HEK293 (cell line): ENCODE results near the gene RAB3IP.
"Not testable (repeated sequence)": the region's sequence is repeated elsewhere in the genome, so short reads cannot be mapped to it uniquely, and the experiment has no call there.

Experiments
- CTCF ChIA-PET: fragments of 350-600 bp; formaldehyde crosslinking; extraction: SDS; loops from one replicate; lab custom pipeline; 2021; ENCODE audit warnings: antibody characterized with exemption; lab: Yijun Ruan, JAX
- POLR2A ChIA-PET: fragments of 300-600 bp; formaldehyde crosslinking; extraction: SDS; loops from one replicate; lab custom pipeline; 2020; ENCODE audit warnings: antibody characterized with exemption, inconsistent platforms; lab: Yijun Ruan, JAX
- H3K27ac ChIP-seq: fragments of 200-500 bp; sonication (Bioruptor generic); 2 replicates; pipeline ENCODE4 v1.5.1; 2014; ENCODE audit warnings: low read depth, low read length, control low read depth, inconsistent platforms; ENCODE audit errors: extremely low read depth
- H3K36me3 ChIP-seq, 2 experiments: fragments of 200-500 bp in 1 of 2; sonication (Bioruptor generic) in 1 of 2; 1 replicate in 1 of 2; 2 replicates in 1 of 2; pipeline ENCODE4 v1.5.1; 2014 to 2017; ENCODE audit warnings: inconsistent platforms in 2 of 2, low read length in 2 of 2; ENCODE audit not compliant: control insufficient read depth in 2 of 2, insufficient read depth in 1 of 2
- H3K4me1 ChIP-seq: fragments of 200-500 bp; sonication (Bioruptor generic); 2 replicates; pipeline ENCODE4 v1.5.1; 2014; ENCODE audit warnings: mild to moderate bottlenecking, low read length, inconsistent platforms; ENCODE audit not compliant: control insufficient read depth, insufficient read depth
- H3K4me3 ChIP-seq: 2 replicates; pipeline ENCODE4 v1.5.1; 2011; ENCODE audit warnings: low read depth, mild to moderate bottlenecking, control low read depth, low read length, moderate library complexity
- H3K9me3 ChIP-seq: fragments of 200-500 bp; sonication (Bioruptor generic); 2 replicates; pipeline ENCODE4 v1.5.1; 2014; ENCODE audit warnings: low read depth, low read length, inconsistent platforms; ENCODE audit not compliant: control insufficient read depth, insufficient read depth
- FEZF1 ChIP-seq: fragments of 450-650 bp; formaldehyde crosslinking; IDR thresholded peaks from 2 replicates; pipeline ENCODE4 v1.5.1; 2016; ENCODE audit warnings: missing biosample characterization, missing genetic modification characterization
- SETDB1 ChIP-seq: IDR thresholded peaks from one replicate; pipeline ENCODE4 v1.6.1; 2017; ENCODE audit warnings: mild to moderate bottlenecking, low read length, moderate library complexity, mixed read lengths; ENCODE audit not compliant: insufficient read length
- ZEB2 ChIP-seq: fragments of 450-650 bp; formaldehyde crosslinking; IDR thresholded peaks from 2 replicates; pipeline ENCODE4 v1.5.1; 2016; ENCODE audit warnings: missing biosample characterization, missing genetic modification characterization
- ZNF2 ChIP-seq: fragments of 450-650 bp; formaldehyde crosslinking; IDR thresholded peaks from 2 replicates; pipeline ENCODE4 v1.5.1; 2016; ENCODE audit warnings: missing biosample characterization, missing genetic modification characterization
- ZNF324 ChIP-seq: fragments of 450-650 bp; formaldehyde crosslinking; IDR thresholded peaks from 2 replicates; pipeline ENCODE4 v1.5.1; 2016; ENCODE audit warnings: missing biosample characterization, missing genetic modification characterization
- ZNF350 ChIP-seq: fragments of 450-650 bp; formaldehyde crosslinking; IDR thresholded peaks from 2 replicates; pipeline ENCODE4 v1.5.0; 2017; ENCODE audit warnings: missing biosample characterization, mild to moderate bottlenecking, missing genetic modification characterization
- ZNF473 ChIP-seq: fragments of 450-650 bp; formaldehyde crosslinking; IDR thresholded peaks from 2 replicates; pipeline ENCODE4 v1.5.1; 2017; ENCODE audit warnings: missing biosample characterization, missing genetic modification characterization
- ZNF549 ChIP-seq: fragments of 450-650 bp; IDR thresholded peaks from 2 replicates; pipeline ENCODE4 v1.5.1; 2018; ENCODE audit warnings: missing biosample characterization, missing genetic modification characterization, mild to moderate bottlenecking, inconsistent platforms, moderate library complexity
- TF ChIP-seq, protein P1 (sequence below): fragments of 450-650 bp; formaldehyde crosslinking; IDR thresholded peaks from 2 replicates; pipeline ENCODE4 v1.5.1; 2017; ENCODE audit warnings: missing biosample characterization, missing genetic modification characterization
- TF ChIP-seq, protein P2 (sequence below): fragments of 450-650 bp; formaldehyde crosslinking; IDR thresholded peaks from 2 replicates; pipeline ENCODE4 v1.5.1; 2016; ENCODE audit warnings: missing biosample characterization, missing genetic modification characterization
- TF ChIP-seq, protein P3 (sequence below): fragments of 450-650 bp; formaldehyde crosslinking; IDR thresholded peaks from 2 replicates; pipeline ENCODE4 v1.5.1; 2017; ENCODE audit warnings: missing biosample characterization, missing genetic modification characterization
- TF ChIP-seq, protein P4 (sequence below): fragments of 450-650 bp; formaldehyde crosslinking; IDR thresholded peaks from 2 replicates; pipeline ENCODE4 v1.5.1; 2016; ENCODE audit warnings: missing biosample characterization, missing genetic modification characterization

The RAB3IP gene

DNA sequence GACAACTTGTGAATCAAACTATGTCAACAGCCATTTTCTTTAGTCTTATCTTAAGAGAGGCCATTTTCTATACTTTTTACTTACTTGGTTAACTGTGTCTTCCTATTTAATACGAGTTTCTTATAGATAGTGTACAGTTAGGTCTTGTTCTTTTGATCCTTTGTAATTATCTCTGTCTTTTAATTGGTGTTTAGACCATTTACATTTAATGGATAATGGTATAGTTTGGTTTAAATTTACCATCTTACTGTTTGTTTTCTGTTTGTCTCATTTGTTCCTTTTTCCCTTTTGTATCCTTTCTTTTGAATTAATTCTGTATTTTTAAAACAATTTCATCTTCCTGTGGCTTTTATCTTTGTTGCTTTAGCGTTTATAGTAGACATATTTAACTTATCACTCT lies 19.4 kb downstream of the RAB3IP start:
- H3K4me1 ChIP-seq = no peaks in the 10 kb centered on the region
- H3K27ac ChIP-seq = no peak overlapping the region
- no peaks in the 10 kb centered on the region for H3K9me3 ChIP-seq
- POLR2A ChIA-PET = no interaction called here
- peak; percentile 52 for TF ChIP-seq SETDB1
- TF ChIP-seq, protein P1, sequence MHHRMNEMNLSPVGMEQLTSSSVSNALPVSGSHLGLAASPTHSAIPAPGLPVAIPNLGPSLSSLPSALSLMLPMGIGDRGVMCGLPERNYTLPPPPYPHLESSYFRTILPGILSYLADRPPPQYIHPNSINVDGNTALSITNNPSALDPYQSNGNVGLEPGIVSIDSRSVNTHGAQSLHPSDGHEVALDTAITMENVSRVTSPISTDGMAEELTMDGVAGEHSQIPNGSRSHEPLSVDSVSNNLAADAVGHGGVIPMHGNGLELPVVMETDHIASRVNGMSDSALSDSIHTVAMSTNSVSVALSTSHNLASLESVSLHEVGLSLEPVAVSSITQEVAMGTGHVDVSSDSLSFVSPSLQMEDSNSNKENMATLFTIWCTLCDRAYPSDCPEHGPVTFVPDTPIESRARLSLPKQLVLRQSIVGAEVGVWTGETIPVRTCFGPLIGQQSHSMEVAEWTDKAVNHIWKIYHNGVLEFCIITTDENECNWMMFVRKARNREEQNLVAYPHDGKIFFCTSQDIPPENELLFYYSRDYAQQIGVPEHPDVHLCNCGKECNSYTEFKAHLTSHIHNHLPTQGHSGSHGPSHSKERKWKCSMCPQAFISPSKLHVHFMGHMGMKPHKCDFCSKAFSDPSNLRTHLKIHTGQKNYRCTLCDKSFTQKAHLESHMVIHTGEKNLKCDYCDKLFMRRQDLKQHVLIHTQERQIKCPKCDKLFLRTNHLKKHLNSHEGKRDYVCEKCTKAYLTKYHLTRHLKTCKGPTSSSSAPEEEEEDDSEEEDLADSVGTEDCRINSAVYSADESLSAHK = no peak
- TF ChIP-seq ZEB2 (tag by site-specific recombination) = no peak
- no peak for TF ChIP-seq ZNF350 (tag by site-specific recombination)
- TF ChIP-seq, protein P2, sequence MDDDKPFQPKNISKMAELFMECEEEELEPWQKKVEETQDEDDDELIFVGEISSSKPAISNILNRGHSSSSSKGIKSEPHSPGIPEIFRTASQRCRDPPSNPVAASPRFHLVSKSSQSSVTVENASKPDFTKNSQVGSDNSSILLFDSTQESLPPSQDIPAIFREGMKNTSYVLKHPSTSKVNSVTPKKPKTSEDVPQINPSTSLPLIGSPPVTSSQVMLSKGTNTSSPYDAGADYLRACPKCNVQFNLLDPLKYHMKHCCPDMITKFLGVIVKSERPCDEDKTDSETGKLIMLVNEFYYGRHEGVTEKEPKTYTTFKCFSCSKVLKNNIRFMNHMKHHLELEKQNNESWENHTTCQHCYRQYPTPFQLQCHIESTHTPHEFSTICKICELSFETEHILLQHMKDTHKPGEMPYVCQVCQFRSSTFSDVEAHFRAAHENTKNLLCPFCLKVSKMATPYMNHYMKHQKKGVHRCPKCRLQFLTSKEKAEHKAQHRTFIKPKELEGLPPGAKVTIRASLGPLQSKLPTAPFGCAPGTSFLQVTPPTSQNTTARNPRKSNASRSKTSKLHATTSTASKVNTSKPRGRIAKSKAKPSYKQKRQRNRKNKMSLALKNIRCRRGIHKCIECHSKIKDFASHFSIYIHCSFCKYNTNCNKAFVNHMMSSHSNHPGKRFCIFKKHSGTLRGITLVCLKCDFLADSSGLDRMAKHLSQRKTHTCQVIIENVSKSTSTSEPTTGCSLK (tag by site-specific recombination) = no peak
- TF ChIP-seq, all 188 proteins: peak for 1
- CTCF ChIA-PET = no interaction called here
- Histone ChIP-seq H3K36me3 (peaks cover 23 to 30% of the 10 kb centered on the region in 2 experiments), H3K4me3 (no peak overlapping the region)

DNA sequence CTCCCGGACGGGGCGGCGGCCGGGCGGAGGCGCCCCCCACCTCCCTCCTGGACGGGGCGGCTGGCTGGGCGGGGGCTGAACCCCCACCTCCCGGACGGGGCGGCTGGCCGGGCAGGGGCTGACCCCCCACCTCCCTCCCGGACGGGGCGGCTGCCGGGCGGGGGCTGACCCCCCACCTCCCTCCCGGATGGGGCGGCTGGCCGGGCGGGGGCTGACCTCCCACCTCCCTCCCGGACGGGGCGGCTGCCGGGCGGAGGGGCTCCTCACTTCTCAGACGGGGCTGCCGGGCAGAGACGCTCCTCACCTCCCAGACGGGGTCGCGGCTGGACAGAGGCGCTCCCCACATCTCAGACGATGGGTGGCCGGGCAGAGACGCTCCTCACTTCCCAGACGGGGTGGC lies 20.9 kb downstream of the RAB3IP start:
- peaks cover 23 to 30% of the 10 kb centered on the region in 2 experiments for H3K36me3 ChIP-seq
- CTCF ChIA-PET = interaction anchor here (0.6 kb wide), 1 partner anchor 251 kb away, joined by 3 read pairs; no protein-coding TSS in a partner anchor
- H3K4me3 ChIP-seq = not testable (repeated sequence)

DNA sequence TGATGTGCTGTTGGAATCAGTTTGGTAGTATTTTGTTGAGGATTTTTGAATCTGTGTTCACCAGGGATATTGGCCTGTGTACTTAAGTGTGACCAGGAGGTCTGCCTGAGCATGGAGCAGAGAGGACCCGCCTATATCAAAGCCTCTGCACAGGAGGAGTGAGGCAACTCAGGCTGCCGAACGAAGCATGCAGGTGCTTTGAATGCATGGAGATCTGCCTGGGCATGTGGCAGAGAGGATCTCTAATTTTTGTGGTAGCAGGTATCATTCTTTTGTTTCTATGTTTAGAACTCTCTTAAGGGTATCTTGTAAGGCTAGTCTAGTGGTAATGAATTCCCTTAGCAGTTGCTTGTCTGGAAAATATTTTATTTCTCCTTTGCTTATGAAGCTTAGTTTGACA lies 26.9 kb downstream of the RAB3IP start:
- no peak overlapping the region for H3K27ac ChIP-seq
- no peaks in the 10 kb centered on the region for H3K4me1 ChIP-seq
- no peak overlapping the region for H3K4me3 ChIP-seq
- TF ChIP-seq ZNF2 (tag by site-specific recombination) (no peak), ZNF549 (tag by site-specific recombination) (no peak), FEZF1 (no peak), ZNF473 (tag by site-specific recombination) (no peak), ZNF324 (tag by site-specific recombination) (no peak)
- TF ChIP-seq, protein P3, sequence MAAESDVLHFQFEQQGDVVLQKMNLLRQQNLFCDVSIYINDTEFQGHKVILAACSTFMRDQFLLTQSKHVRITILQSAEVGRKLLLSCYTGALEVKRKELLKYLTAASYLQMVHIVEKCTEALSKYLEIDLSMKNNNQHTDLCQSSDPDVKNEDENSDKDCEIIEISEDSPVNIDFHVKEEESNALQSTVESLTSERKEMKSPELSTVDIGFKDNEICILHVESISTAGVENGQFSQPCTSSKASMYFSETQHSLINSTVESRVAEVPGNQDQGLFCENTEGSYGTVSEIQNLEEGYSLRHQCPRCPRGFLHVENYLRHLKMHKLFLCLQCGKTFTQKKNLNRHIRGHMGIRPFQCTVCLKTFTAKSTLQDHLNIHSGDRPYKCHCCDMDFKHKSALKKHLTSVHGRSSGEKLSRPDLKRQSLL (tag by site-specific recombination) = no peak
- TF ChIP-seq, protein P4, sequence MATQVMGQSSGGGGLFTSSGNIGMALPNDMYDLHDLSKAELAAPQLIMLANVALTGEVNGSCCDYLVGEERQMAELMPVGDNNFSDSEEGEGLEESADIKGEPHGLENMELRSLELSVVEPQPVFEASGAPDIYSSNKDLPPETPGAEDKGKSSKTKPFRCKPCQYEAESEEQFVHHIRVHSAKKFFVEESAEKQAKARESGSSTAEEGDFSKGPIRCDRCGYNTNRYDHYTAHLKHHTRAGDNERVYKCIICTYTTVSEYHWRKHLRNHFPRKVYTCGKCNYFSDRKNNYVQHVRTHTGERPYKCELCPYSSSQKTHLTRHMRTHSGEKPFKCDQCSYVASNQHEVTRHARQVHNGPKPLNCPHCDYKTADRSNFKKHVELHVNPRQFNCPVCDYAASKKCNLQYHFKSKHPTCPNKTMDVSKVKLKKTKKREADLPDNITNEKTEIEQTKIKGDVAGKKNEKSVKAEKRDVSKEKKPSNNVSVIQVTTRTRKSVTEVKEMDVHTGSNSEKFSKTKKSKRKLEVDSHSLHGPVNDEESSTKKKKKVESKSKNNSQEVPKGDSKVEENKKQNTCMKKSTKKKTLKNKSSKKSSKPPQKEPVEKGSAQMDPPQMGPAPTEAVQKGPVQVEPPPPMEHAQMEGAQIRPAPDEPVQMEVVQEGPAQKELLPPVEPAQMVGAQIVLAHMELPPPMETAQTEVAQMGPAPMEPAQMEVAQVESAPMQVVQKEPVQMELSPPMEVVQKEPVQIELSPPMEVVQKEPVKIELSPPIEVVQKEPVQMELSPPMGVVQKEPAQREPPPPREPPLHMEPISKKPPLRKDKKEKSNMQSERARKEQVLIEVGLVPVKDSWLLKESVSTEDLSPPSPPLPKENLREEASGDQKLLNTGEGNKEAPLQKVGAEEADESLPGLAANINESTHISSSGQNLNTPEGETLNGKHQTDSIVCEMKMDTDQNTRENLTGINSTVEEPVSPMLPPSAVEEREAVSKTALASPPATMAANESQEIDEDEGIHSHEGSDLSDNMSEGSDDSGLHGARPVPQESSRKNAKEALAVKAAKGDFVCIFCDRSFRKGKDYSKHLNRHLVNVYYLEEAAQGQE (tag by site-specific recombination) = no peak
- H3K9me3 ChIP-seq = no peaks in the 10 kb centered on the region
- CTCF ChIA-PET = no interaction called here
- POLR2A ChIA-PET = no interaction called here
- peaks cover 0 to 35% of the 10 kb centered on the region in 2 experiments; a peak in 2 of 3 replicates for H3K36me3 ChIP-seq

More for the DNA sequence above, 20.9 kb downstream of the RAB3IP start:
- H3K9me3 ChIP-seq, H3K4me1 ChIP-seq, POLR2A ChIA-PET, H3K27ac ChIP-seq: not testable (repeated sequence)
